Endothelial cell of umbilical vein (primary cell): Measurements from ENCODE around the gene SERPINC1. TPM values are rescaled to one million over a fixed set of nuclear protein-coding genes. Genes with fewer than 3 reads are reported as not detected.
"Not testable (repeated sequence)": the region's sequence is repeated elsewhere in the genome, so short reads cannot be mapped to it uniquely, and the experiment has no call there.

Experiments
- Bru-seq: library from RNA; stranded (reverse); fragments of 400-500 nt; gene quantifications from one replicate; lab custom pipeline; 2021; lab: Mats Ljungman, UMichigan
- BruChase-seq, 2 experiments: library from RNA; stranded (reverse); fragments of 400-500 nt; gene quantifications; one replicate each; lab custom pipeline; 2021; lab: Mats Ljungman, UMichigan
- BruUV-seq: library from RNA; stranded (reverse); fragments of 400-500 nt; replicated peaks from 2 replicates; lab custom pipeline; 2021; lab: Mats Ljungman, UMichigan
- CTCF ChIA-PET: fragments of 300-600, 350-600 bp; sonication (Branson Sonifier 250); formaldehyde crosslinking; loops from one replicate; lab custom pipeline; 2021; ENCODE audit warnings: antibody characterized with exemption, inconsistent platforms; lab: Charles Lee
- POLR2A ChIA-PET: fragments of 300-600, 350-600 bp; sonication (Branson Sonifier 250); formaldehyde crosslinking; loops from one replicate; lab custom pipeline; 2021; ENCODE audit warnings: antibody characterized with exemption, inconsistent platforms; lab: Charles Lee
- DNase-seq: peaks from one replicate; pipeline ENCODE4 v3.0.0-alpha.2; 2011; ENCODE audit warnings: low read depth, low spot score
- FAIRE-seq: peaks from 2 replicates; lab custom pipeline; 2011; peaks lifted over from hg19 to GRCh38; lab: Jason Lieb, UNC
- H2AFZ ChIP-seq: 2 replicates; pipeline ENCODE4 v1.6.0; 2012; ENCODE audit warnings: low read depth, low read length, control low read depth, inconsistent platforms
- H3K27ac ChIP-seq: 2 replicates; pipeline ENCODE4 v1.5.1; 2011; ENCODE audit warnings: low read depth, mild to moderate bottlenecking, control low read depth, low read length, moderate library complexity; ENCODE audit not compliant: insufficient read depth
- H3K27me3 ChIP-seq, 2 experiments: 2 replicates each; pipeline versions ENCODE4 v1.6.0 to v1.6.1; 2011; ENCODE audit warnings: low read length in 2 of 2, mixed read lengths in 1 of 2; ENCODE audit not compliant: control insufficient read depth in 2 of 2, insufficient read depth in 2 of 2
- H3K36me3 ChIP-seq, 2 experiments: 2 replicates in 1 of 2; 3 replicates in 1 of 2; pipeline ENCODE4 v1.5.1; 2011; ENCODE audit warnings: low read length in 2 of 2, mild to moderate bottlenecking in 1 of 2, moderate library complexity in 1 of 2; ENCODE audit not compliant: control insufficient read depth in 2 of 2, insufficient read depth in 2 of 2; ENCODE audit errors: extremely low read depth in 1 of 2
- H3K4me1 ChIP-seq: 3 replicates; pipeline ENCODE4 v1.5.1; 2011; ENCODE audit warnings: mild to moderate bottlenecking, low read length; ENCODE audit not compliant: control insufficient read depth, insufficient read depth; ENCODE audit errors: extremely low read depth
- H3K4me2 ChIP-seq: 2 replicates; pipeline ENCODE4 v1.6.1; 2011; ENCODE audit warnings: low read length, control low read depth, mixed read lengths; ENCODE audit not compliant: insufficient read depth
- H3K4me3 ChIP-seq, 3 experiments: fragments of 200-600 bp in 1 of 3; sonication (generic), shearing (Covaris generic) in 1 of 3; replicated peaks in 1 of 3; 2 replicates each; pipeline ENCODE4 v1.5.1; 2011 to 2016; ENCODE audit warnings: control low read depth in 3 of 3, low read length in 3 of 3, mild to moderate bottlenecking in 2 of 3, inconsistent platforms in 1 of 3, low read depth in 1 of 3, moderate library complexity in 1 of 3; ENCODE audit not compliant: insufficient read depth in 1 of 3
- H3K79me2 ChIP-seq: 2 replicates; pipeline ENCODE4 v1.6.0; 2012; ENCODE audit warnings: low read length, inconsistent platforms; ENCODE audit not compliant: control insufficient read depth, insufficient read depth
- H3K9ac ChIP-seq: replicated peaks from 2 replicates; pipeline ENCODE3; 2011; ENCODE audit warnings: low read length, control low read depth; ENCODE audit not compliant: insufficient read depth; ENCODE audit errors: extremely low read depth
- H3K9me1 ChIP-seq: replicated peaks from 3 replicates; pipeline ENCODE4 v1.6.0; 2011; ENCODE audit warnings: mild to moderate bottlenecking, low read length; ENCODE audit not compliant: control insufficient read depth, insufficient read depth; ENCODE audit errors: extremely low read depth
- H3K9me3 ChIP-seq: replicated peaks from 2 replicates; pipeline ENCODE4 v1.5.1; 2012; ENCODE audit warnings: low read length, inconsistent platforms; ENCODE audit not compliant: control insufficient read depth, insufficient read depth
- H4K20me1 ChIP-seq: replicated peaks from 2 replicates; pipeline ENCODE3; 2011; ENCODE audit warnings: mild to moderate bottlenecking, low read length; ENCODE audit not compliant: control insufficient read depth, insufficient read depth; ENCODE audit errors: extremely low read depth
- FOS ChIP-seq: IDR thresholded peaks from 2 replicates; pipeline ENCODE4 v1.6.1; 2011; ENCODE audit warnings: mild to moderate bottlenecking, low read length, moderate library complexity, borderline replicate concordance; ENCODE audit not compliant: insufficient read depth
- GATA2 ChIP-seq: IDR thresholded peaks from 2 replicates; pipeline ENCODE4 v1.7.0; 2011; ENCODE audit warnings: low read depth, mild to moderate bottlenecking, moderate library complexity, mixed read lengths, low read length; ENCODE audit not compliant: insufficient read length, insufficient read depth
- MYC ChIP-seq: IDR thresholded peaks from one replicate; pipeline ENCODE4 v1.6.1; 2011; ENCODE audit warnings: mild to moderate bottlenecking, low read depth, low read length
- POLR2A ChIP-seq: IDR thresholded peaks from 2 replicates; pipeline ENCODE4 v1.6.1; 2012; ENCODE audit warnings: low read depth, mild to moderate bottlenecking, control low read depth, low read length
- dilution Hi-C: fragments of 300-500 bp; cut with MboI; formaldehyde crosslinking; loops from one replicate; pipeline ENCODE4 v1.15.0; 2019; ENCODE audit warnings: low sequenced_read_pairs; ENCODE audit not compliant: extremely low pct_ligation_motif_present
- intact Hi-C: fragments of 100-400 bp; cut with micrococcal nuclease; formaldehyde crosslinking; loops from one replicate; pipeline ENCODE4 v1.10.0; 2022
- long read RNA-seq: library from polyadenylated mRNA; stranded (forward); transcript quantifications from one replicate; pipeline ENCODE4 v2.0.0, GENCODE V29; 2021
- polyA minus RNA-seq, 3 experiments: library from RNA; depleted of rRNA, polyadenylated mRNA; stranded (reverse); fragments of >200 nt; gene quantifications; 1 replicate in 1 of 3; 2 replicates in 2 of 3; pipeline ENCODE4 v1.2.3, GENCODE V29; 2011
- polyA plus RNA-seq, 4 experiments: library from polyadenylated mRNA; depleted of rRNA in 3 of 4; stranded (reverse) in 3 of 4; unstranded in 1 of 4; fragments of >200 nt; gene quantifications; 2 replicates each; pipeline versions ENCODE4 v1.2.1 to v1.2.3, GENCODE V29; 2011 to 2012; ENCODE audit warnings: missing spikeins in 1 of 4
- total RNA-seq: library from RNA; stranded (reverse); gene quantifications from 2 replicates; pipeline ENCODE4 v1.2.3, GENCODE V29; 2021

The SERPINC1 gene
- total RNA-seq, result 0.35 TPM in 1 of 2 replicates, not detected in the other
- polyA plus RNA-seq, result 0.05 and 0.06 TPM in 2 replicates
- 0.13 and 0.17 TPM in 2 replicates for polyA plus RNA-seq (2011; cell fraction: cytosol; rRNA removed)
- polyA plus RNA-seq (2011; cell fraction: nucleus; rRNA removed), result 0.40 and 0.60 TPM in 2 replicates
- not detected in 2 replicates for polyA plus RNA-seq (2012)
- 0.11 TPM in 1 of 2 replicates, not detected in the other for polyA minus RNA-seq
- polyA minus RNA-seq (2011; cell fraction: cytosol; rRNA and poly(A)+ RNA removed), result not detected
- not detected in 2 replicates for polyA minus RNA-seq (2011; cell fraction: nucleus; rRNA and poly(A)+ RNA removed)
- Bru-seq, nascent RNA, result percentile 25 among the genes with signal in this experiment
- BruChase-seq, experiment 1, labeled RNA remaining after a 6-hour chase, result percentile 41 among the genes with signal in this experiment
- percentile 29 among the genes with signal in this experiment for BruChase-seq, experiment 2, labeled RNA remaining after a 2-hour chase
- long read RNA-seq, result 0 reads

DNA sequence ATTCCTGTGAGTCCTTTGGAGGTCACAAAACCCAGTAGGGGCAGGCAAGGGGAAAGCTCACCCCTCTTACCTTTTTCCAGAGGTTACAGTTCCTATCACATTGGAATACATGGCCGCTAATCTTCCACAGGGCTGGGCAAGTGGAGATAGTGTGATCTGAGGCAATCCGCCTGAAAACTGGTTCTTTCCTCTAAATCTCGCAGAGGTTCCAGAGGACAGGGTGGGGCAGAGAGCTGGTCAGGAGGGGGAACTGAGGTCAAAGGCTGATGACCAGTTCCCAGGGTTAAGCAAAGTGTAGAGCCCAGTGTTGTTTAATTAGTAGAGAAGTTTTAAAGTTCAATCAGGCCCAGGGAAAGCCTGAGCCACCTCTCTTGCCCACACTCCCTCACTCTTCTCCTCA lies at the start of gene SERPINC1:
Gene SERPINC1, minus strand, starts transcription at position 179 of the 400 bp plus-strand sequence. Its CDS starts 68 bp downstream, at position 111.
- CTCF ChIA-PET, result no interaction called here
- dilution Hi-C loops, result no loop called here
- H3K27ac ChIP-seq, result no peak within 1 kb of the TSS
- DNase-seq (no peak), FAIRE-seq (no peak)
- H3K4me1 ChIP-seq, result no peaks in the 10 kb centered on the region
- H3K9me1 ChIP-seq, result no peaks in the 10 kb centered on the region
- no peaks in the 10 kb centered on the region for H4K20me1 ChIP-seq
- H3K36me3 ChIP-seq, result no peaks in the 10 kb centered on the region
- no peak within 1 kb of the TSS for H3K4me2 ChIP-seq
- no peaks in the 10 kb centered on the region for H3K79me2 ChIP-seq
- no peaks in the 10 kb centered on the region for H3K27me3 ChIP-seq
- H3K9ac ChIP-seq, result no peak within 1 kb of the TSS
- BruUV-seq, result no TSS peak
- POLR2A ChIA-PET, result no interaction called here
- no peak for TF ChIP-seq POLR2A
- TF ChIP-seq MYC, result no peak
- TF ChIP-seq FOS, result no peak
- TF ChIP-seq GATA2, result no peak
- intact Hi-C loops, result no loop called here
- H2AFZ ChIP-seq, result no peak within 1 kb of the TSS
- H3K9me3 ChIP-seq, result no peaks in the 10 kb centered on the region
- H3K4me3 ChIP-seq, result no peak within 1 kb of the TSS

DNA sequence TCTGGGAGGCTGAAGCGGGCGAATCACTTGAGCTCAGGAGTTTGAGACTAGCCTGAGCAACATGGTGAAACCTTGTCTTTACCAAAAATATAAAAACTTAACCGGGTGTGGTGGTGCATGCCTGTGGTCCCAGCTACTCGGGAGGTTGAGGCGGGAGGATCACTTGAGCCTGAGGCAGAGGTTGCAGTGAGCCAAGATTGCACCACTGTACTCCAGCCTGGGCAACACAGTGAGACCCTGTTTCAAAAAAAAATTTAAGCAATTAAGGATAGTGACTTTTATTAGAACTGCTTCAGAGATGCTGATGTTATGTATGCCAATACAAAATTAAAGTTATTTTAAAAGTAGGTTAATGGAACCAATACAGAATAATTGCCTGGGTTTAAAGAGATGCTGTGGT lies 48.8 kb upstream of the SERPINC1 start:
- H3K4me3 ChIP-seq, H3K9me1 ChIP-seq, H2AFZ ChIP-seq, H3K27ac ChIP-seq, H3K4me1 ChIP-seq, H3K27me3 ChIP-seq, DNase-seq, H3K79me2 ChIP-seq, BruUV-seq, H3K9ac ChIP-seq, FAIRE-seq, H3K9me3 ChIP-seq, H4K20me1 ChIP-seq, dilution Hi-C loops, H3K4me2 ChIP-seq: not testable (repeated sequence)
- H3K36me3 ChIP-seq, result peaks cover 10 to 31% of the 10 kb centered on the region in 2 experiments
- CTCF ChIA-PET, result interaction anchor here (1.0 kb wide), 1 partner anchor 142 kb away, joined by 3 read pairs; the partner anchor contains the start of genes CENPL and DARS2
- POLR2A ChIA-PET, result interaction anchor here (0.7 kb wide), 1 partner anchor 44 kb away, joined by 3 read pairs; no protein-coding TSS in a partner anchor
- intact Hi-C loops, result loop anchor here (10.0 kb wide), 1 partner anchor 1221 kb away; no protein-coding TSS in a partner anchor
